ENCODE results near the gene SMARCC2. TPM values are rescaled to one million over a fixed set of nuclear protein-coding genes. Genes with fewer than 3 reads are reported as not detected.

Gene SMARCC2
- total RNA-seq, 1 donor from 2014 or later = 117 TPM

DNA sequence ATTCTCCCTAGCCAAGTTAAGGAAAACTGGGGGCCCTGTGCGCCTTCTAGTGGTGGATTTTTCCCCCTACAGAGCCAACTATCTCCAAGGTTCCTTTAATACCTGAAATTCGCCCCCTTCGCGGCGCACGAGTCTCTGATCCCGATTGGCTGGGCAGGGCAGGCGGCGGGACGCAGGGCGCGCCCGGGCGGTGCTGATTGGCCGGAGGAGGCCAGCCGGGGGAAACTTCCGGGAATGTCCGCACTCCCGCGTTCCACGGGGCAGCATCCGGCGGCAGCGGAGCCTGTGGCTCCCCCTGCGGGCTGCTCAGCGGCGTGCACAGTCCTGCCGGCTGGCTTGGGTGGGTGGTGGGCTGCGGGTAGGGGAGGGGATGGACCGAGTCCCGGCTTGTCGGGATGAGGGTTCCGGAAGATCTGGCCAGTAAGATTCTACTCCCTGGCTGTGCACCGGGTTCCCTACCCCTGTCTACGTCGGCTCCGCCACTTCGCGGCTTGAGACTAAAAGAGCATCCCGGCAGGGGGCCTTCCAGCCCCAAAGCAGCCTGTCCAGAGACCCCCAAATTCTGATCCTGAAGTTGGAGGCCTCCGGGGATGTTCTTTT is 34.9 kb upstream of the SMARCC2 start, which contains the start of gene NABP2:
Gene NABP2 (plus strand): TSS at position 241 of the 600 bp plus-strand sequence. CDS start 515 bp downstream, outside the sequence.
- Histone ChIP-seq H3K36me3 (peaks cover 9% of the 10 kb centered on the region), H3K4me3 (peak within 1 kb of the TSS; percentile 73), H3K27me3 (no peaks in the 10 kb centered on the region), H3K27ac (peak within 1 kb of the TSS; percentile 96), H3K9me3 (no peaks in the 10 kb centered on the region), H3K4me1 (peaks cover 34% of the 10 kb centered on the region)
- DNase-seq (peak; percentile 99), ATAC-seq (peak; percentile 91)
- TF ChIP-seq CTCF (IDR thresholded peaks at IDR 0.05) = peak; percentile 86
- intact Hi-C loops (cut with DNase I) = no loop called here

DNA sequence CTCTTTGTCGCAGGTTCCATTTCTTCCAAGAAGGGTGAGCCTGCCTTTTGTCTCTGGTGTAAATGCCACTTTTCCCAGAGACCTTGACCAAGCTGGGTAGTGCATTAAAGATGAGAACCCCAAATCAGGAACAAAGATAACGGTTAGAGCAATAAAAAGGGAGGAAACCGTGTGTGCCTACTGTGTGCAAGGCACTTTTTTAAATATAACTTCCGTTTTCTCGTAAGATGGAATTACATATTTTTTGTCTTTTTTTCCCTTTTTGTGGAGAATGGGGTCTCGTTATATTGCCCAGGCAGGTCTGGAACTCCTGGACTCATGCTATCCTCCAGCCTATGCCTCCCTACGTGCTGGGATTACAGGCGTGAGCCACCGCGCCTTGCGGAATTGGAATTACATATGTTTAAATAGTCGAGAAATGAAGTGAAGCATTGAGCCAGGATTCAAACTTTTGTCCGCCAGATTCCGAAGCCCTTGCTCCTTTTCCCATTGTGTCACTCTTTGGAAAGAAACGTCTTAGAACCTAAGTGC is 34.4 kb upstream of the SMARCC2 start:
- Histone ChIP-seq H3K27me3 (no peaks in the 10 kb centered on the region), H3K9me3 (no peaks in the 10 kb centered on the region), H3K27ac (peak overlapping the region; percentile 96), H3K36me3 (peaks cover 5% of the 10 kb centered on the region), H3K4me3 (peak overlapping the region; percentile 73), H3K4me1 (peaks cover 39% of the 10 kb centered on the region)
- DNase-seq (no peak), ATAC-seq (no peak)
- TF ChIP-seq CTCF (IDR thresholded peaks at IDR 0.05) = no peak
- intact Hi-C loops (cut with DNase I) = no loop called here

DNA sequence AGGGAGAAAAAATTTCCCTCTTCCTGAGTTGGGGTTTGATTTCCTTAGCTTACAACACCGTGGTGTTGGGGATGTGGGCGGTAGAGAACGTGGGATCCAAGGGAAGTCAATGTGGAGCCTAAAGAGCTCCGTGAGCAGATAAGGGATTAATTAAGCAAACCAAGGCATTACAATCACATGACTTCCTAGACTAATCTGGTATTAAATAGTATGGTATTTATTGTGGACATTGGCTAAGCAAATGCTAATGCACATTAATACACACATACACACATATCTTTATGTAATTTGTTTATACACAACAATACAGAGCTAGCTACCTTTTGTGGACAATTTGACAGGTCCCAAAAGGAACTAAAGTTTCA is 33.2 kb upstream of the SMARCC2 start:
- H3K27me3 ChIP-seq = no peaks in the 10 kb centered on the region
- no peaks in the 10 kb centered on the region for H3K9me3 ChIP-seq
- peak overlapping the region; percentile 96 for H3K27ac ChIP-seq
- H3K4me3 ChIP-seq = peak overlapping the region; percentile 75
- DNase-seq (no peak), ATAC-seq (no peak)
- H3K36me3 ChIP-seq = peaks cover 7% of the 10 kb centered on the region
- intact Hi-C loops (cut with DNase I) = no loop called here
- no peak for TF ChIP-seq CTCF (IDR thresholded peaks at IDR 0.05)
- H3K4me1 ChIP-seq = peaks cover 39% of the 10 kb centered on the region

GRCh38 chr12:56221757-56222530 is 32.7 kb upstream of the SMARCC2 start, which contains the start of gene RNF41:
RNF41 (minus strand) TSS chr12:56221922; CDS start chr12:56214047, 7,875 bp downstream.
- Histone ChIP-seq H3K36me3 (peaks cover 8% of the 10 kb centered on the region), H3K27ac (peak within 1 kb of the TSS; percentile 96), H3K27me3 (no peaks in the 10 kb centered on the region), H3K4me1 (peaks cover 39% of the 10 kb centered on the region), H3K9me3 (no peaks in the 10 kb centered on the region), H3K4me3 (peak within 1 kb of the TSS; percentile 75)
- TF ChIP-seq CTCF (IDR thresholded peaks at IDR 0.05) = no peak
- ATAC-seq (peak; percentile 91), DNase-seq (peak; percentile 98)
- intact Hi-C loops (cut with DNase I) = no loop called here

DNA sequence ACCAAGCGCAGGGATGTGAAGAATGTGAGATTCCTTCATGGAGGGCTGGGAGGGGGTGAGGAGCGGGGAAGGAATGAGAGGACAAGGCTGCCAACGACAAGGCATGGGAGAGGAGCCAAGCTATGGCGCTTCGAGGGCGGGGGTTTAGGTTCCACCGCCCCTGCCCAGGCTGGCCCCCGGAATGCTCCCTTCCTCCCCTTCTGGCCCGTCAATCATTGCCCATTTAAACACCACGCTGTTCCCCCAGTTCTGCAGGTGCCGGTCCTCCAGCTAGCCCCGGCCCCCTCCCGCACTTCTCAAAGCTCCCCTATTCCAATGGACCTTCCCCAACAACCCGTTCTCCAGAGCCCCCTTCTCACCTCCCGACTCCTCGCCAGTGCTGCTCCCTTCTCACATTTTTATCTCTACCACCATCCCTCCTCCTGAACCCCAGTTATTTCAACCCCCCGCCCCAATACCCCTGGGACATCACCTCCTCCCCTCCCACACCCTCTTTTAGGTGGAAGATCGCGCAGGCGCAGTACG is 32.0 kb upstream of the SMARCC2 start:
- no peak for TF ChIP-seq CTCF (IDR thresholded peaks at IDR 0.05)
- ATAC-seq (peak; percentile 34), DNase-seq (peak; percentile 79)
- intact Hi-C loops (cut with DNase I) = no loop called here
- H3K4me3 ChIP-seq = peak overlapping the region; percentile 75
- peaks cover 39% of the 10 kb centered on the region for H3K4me1 ChIP-seq
- no peaks in the 10 kb centered on the region for H3K9me3 ChIP-seq
- H3K27ac ChIP-seq = peak overlapping the region; percentile 96
- H3K36me3 ChIP-seq = peaks cover 14% of the 10 kb centered on the region
- H3K27me3 ChIP-seq = no peaks in the 10 kb centered on the region

Data from upper lobe of right lung (tissue), 1 donor.